GM13977 (cell line): Measurements from ENCODE around the gene FAM222B.
"Not testable (repeated sequence)": the region's sequence is repeated elsewhere in the genome, so short reads cannot be mapped to it uniquely, and the experiment has no call there.

Experiments used
- DNase-seq: peaks from one replicate; pipeline ENCODE4 v3.0.0; 2012; ENCODE audit warnings: low spot score
- CTCF ChIP-seq: IDR thresholded peaks from 2 replicates; pipeline ENCODE4 v1.5.1; 2012; ENCODE audit warnings: mild to moderate bottlenecking, control low read depth; ENCODE audit not compliant: insufficient read depth; ENCODE audit errors: extremely low read depth, missing control alignments
- in situ Hi-C: fragments of 300-500 bp; cut with MboI; formaldehyde crosslinking; loops from one replicate; pipeline ENCODE4 v1.12.0; 2022; ENCODE audit warnings: low sequenced_read_pairs, low pct_unique_long_range_greater_than_20kb, mixed read lengths, inconsistent platforms; ENCODE audit not compliant: unreplicated experiment

FAM222B gene

GRCh38 chr17:28841901-28842281 lies 699 bp downstream of the FAM222B start:
- DNase-seq, result peak; percentile 44
- TF ChIP-seq CTCF, result no peak
- in situ Hi-C loops, result no loop called here

- no peak for TF ChIP-seq CTCF
- DNase-seq, result no peak
- in situ Hi-C loops, result no loop called here
Observed at GRCh38 chr17:28839221-28839620, 3.4 kb downstream of the FAM222B start.

GRCh38 chr17:28836541-28836940 lies 6.0 kb downstream of the FAM222B start:
- DNase-seq, in situ Hi-C loops: not testable (repeated sequence)

- no peak for TF ChIP-seq CTCF
- in situ Hi-C loops, result no loop called here
- no peak for DNase-seq
Observed at GRCh38 chr17:28834420-28834819, 8.2 kb downstream of the FAM222B start.

- TF ChIP-seq CTCF, result no peak
- in situ Hi-C loops, result no loop called here
- DNase-seq, result no peak
Observed at GRCh38 chr17:28828294-28829040, 14.1 kb downstream of the FAM222B start.

GRCh38 chr17:28827672-28828071 lies 14.9 kb downstream of the FAM222B start:
- no peak for TF ChIP-seq CTCF
- DNase-seq, result no peak
- in situ Hi-C loops, result no loop called here

- TF ChIP-seq CTCF, result no peak
- in situ Hi-C loops, result no loop called here
- no peak for DNase-seq
Observed at GRCh38 chr17:28819582-28819981, 23.0 kb downstream of the FAM222B start.
